Mammary epithelial cell (primary cell): ENCODE results near the gene GARIN5B.

Experiments used
- CTCF ChIP-seq, 2 donors: IDR thresholded peaks in 1 of 2; conservative IDR thresholded peaks in 1 of 2; 2 replicates each; pipeline ENCODE4 v1.5.1; 2011 to 2012; ENCODE audit warnings: inconsistent platforms in 2 of 2, low read length in 2 of 2, mild to moderate bottlenecking in 2 of 2, control low read depth in 1 of 2, low read depth in 1 of 2; ENCODE audit not compliant: insufficient read depth in 1 of 2; ENCODE audit errors: extremely low read depth in 1 of 2
- EZH2 ChIP-seq: IDR thresholded peaks from 2 replicates; pipeline ENCODE4 v1.6.1; 2012; ENCODE audit warnings: low read length, inconsistent platforms, borderline replicate concordance

- TF ChIP-seq CTCF (conservative IDR thresholded peaks at IDR 0.05 in 1 of 2, IDR thresholded peaks at IDR 0.05 in 1 of 2; ENCODE audit: extremely low read depth in 1 of 2, insufficient read depth in 1 of 2, low read depth in 1 of 2, low read length in 2 of 2) (no peak), EZH2 (no peak)
Observed at GRCh38 chr19:55350620-55351315, 12.3 kb downstream of the GARIN5B start.
